GM12875 (cell line): ENCODE data around the gene BIN1.

ENCODE experiments used
- H3K4me3 ChIP-seq: one replicate; pipeline ENCODE4 v1.5.1; 2011; ENCODE audit warnings: low read depth, low read length, control low read depth
- TF ChIP-seq, protein P1 (sequence below): IDR thresholded peaks from 2 replicates; pipeline ENCODE4 v1.5.1; 2011; ENCODE audit warnings: low read depth, mild to moderate bottlenecking, control low read depth, inconsistent platforms, low read length, moderate library complexity, borderline replicate concordance; ENCODE audit not compliant: insufficient read depth

Gene BIN1

DNA sequence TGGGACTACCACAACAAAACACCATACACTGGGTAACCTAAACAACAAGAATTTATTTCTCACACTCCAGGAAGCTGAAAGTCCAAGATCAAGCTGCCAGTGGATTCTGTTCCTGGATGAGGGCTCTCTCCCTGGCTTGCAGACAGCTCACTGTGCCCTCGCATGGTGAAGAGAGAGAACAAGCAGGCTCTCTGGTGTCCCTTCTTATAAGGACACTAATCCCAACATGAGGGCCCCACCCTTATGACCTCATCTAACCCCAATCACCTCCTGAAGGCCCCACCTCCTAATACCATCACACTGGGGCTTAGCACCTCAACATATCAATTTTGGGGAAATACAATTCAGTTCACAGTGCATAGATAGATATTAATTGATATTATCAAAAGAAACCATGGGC is 83.5 kb downstream of the BIN1 start:
- TF ChIP-seq, protein P1, sequence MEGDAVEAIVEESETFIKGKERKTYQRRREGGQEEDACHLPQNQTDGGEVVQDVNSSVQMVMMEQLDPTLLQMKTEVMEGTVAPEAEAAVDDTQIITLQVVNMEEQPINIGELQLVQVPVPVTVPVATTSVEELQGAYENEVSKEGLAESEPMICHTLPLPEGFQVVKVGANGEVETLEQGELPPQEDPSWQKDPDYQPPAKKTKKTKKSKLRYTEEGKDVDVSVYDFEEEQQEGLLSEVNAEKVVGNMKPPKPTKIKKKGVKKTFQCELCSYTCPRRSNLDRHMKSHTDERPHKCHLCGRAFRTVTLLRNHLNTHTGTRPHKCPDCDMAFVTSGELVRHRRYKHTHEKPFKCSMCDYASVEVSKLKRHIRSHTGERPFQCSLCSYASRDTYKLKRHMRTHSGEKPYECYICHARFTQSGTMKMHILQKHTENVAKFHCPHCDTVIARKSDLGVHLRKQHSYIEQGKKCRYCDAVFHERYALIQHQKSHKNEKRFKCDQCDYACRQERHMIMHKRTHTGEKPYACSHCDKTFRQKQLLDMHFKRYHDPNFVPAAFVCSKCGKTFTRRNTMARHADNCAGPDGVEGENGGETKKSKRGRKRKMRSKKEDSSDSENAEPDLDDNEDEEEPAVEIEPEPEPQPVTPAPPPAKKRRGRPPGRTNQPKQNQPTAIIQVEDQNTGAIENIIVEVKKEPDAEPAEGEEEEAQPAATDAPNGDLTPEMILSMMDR: no peak
- H3K4me3 ChIP-seq: no peak overlapping the region

DNA sequence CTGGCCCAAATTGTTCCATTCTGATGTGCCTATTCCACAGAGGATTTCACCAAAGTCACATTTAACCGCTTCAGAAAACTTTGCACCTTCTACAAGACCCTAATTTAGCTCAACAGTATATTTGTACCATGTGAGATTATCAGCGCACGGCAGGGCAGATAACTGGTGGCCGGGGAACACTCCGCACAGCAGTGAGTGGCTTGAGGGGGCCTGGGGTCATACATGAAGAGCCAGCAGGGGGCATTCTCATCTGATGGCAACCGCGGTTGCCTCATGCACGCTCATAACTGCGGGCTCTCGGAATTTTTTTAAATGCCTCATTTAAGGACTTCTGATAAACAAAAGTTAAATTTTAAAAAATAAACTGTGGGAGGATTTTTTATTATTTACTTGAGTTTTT is 84.1 kb downstream of the BIN1 start:
- TF ChIP-seq, protein P1: no peak

DNA sequence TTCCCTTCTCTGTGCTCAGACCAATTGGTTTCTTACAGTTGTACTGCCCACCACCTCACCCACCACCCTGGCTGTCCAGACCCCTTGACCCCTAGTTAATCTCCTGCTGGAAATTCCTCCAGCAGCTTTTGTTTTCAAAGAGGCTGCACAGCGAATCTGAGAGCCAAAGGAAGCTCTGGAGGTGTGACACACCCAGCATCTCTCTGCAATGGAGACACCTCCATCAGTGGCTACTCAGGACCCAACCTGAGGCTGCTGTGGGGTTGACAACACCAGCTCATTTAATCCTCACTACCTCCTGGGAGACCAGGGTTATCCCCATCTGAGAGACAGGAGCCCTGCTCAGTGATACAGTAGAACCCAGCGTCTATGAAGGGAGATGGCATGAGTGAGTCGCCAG is 86.4 kb downstream of the BIN1 start:
- H3K4me3 ChIP-seq: no peak overlapping the region
- TF ChIP-seq, protein P1: no peak

More for the DNA sequence above, 84.1 kb downstream of the BIN1 start:
- no peak overlapping the region for H3K4me3 ChIP-seq

DNA sequence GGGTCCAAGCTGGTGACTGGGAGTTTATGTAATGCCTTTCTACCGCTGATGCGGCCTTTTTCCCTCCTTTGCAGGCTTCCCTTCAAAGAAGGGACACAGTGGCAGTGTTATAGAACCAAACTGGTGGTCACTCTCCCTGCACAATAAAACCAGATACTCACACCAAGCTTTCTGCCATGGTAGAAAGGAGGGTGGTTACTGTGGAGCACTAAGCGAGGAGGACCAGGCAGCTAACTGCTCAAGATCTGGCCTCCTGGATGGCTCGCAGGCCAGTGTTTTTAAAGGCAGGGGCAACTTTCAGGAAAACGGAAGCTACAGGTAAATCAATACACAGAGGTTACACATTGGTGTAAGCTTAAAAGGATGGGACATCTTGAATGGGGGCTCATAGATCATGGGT is 89.4 kb downstream of the BIN1 start:
- H3K4me3 ChIP-seq: no peak overlapping the region
- TF ChIP-seq, protein P1: no peak

DNA sequence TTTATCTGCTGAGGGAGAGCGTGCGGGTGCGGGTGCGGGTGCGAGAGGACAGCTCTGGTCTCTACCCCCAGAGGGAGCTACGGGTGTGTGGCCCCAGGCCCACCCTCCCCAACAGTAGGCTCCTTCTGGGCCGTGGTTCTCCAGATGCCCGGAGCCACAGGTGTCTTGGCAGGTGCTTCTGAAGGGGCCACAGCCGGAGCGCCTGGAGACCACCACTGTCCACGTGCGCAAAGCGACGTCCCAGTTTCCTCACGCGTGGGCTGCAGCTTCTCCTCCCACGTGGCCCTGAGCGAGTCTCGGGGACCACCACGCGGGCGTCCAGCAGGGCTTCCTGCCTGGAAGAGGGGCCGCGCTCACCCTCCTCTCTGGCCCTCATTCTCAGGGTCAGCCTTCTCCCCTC is 90.6 kb downstream of the BIN1 start:
- no peak overlapping the region for H3K4me3 ChIP-seq
- TF ChIP-seq, protein P1: no peak

DNA sequence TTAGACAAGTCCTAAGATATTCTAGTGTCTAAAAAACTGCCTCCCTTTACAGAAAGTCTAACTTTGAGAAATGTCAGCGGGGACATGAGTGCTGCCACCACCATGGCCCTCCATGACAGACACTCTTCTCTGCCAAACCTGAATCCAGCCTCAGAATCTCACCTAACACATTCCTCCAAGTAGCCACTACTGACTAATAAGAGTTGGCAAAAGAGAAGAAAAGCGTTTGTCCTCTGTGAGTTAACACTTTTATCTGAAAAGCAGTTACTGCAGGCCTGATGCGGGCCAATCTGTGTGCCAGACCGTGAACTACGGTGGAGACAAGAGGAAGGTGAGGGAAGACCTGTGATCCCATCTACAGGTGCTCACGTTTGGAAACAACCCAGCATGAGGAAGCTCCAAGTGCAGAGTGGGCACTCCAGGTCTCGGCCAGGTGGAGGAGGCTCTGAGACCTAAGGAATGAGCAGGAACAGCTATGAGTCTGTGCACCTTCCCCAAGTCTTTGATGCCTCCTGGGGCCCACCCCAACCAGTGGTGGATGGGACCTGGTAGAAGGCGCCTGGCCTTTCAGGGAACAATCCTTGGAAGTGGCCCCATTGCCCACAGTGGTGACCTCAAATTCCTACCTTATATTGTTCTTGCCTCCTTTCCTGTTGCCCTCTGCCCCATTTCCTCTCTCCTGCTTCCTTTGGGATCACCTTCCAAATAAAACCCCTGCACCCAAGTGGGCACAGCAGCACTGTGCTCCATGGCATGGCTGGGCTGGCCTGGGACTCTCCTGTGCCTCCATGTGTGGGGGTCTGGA is 91.6 kb downstream of the BIN1 start:
- TF ChIP-seq, protein P1: no peak
- no peak overlapping the region for H3K4me3 ChIP-seq

DNA sequence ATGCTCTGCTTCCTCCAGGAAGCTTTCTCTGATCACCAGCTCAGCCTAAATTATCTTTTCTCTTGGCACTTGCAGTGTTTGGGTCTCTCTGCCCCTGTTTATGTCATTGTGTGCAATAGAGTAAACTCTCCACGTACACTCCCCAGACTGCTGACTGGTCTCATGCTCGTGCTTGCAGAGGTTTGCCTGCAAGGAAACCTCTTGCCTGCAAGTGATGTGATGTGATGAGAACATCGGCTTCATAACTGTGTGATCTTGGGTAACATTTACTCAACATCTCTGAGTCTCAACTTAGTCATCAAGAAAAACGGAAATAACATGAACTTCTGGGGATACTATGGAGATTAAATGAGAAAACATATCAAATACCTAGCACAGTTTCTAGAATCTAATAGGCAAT is 92.3 kb downstream of the BIN1 start:
- TF ChIP-seq, protein P1: no peak
- H3K4me3 ChIP-seq: no peak overlapping the region
